BE2C (cell line): Measurements from ENCODE around the gene PCCA.

ENCODE experiments used
- DNase-seq: peaks from one replicate; pipeline ENCODE4 v3.0.0-alpha.2; 2020
- H3K27me3 ChIP-seq: fragments of 250-450 bp; sonication (Bioruptor Pico); 2 replicates; pipeline ENCODE4 v1.5.1; 2020; ENCODE audit warnings: mild to moderate bottlenecking
- H3K36me3 ChIP-seq: fragments of 250-450 bp; sonication (Bioruptor Pico); 2 replicates; pipeline ENCODE4 v1.5.1; 2020; ENCODE audit warnings: mild to moderate bottlenecking
- H3K4me1 ChIP-seq: fragments of 250-450 bp; sonication (Bioruptor Pico); 2 replicates; pipeline ENCODE4 v1.5.1; 2020
- H3K4me3 ChIP-seq: 2 replicates; pipeline ENCODE4 v1.5.1; 2011; ENCODE audit warnings: low read depth, low read length
- H3K9me3 ChIP-seq: fragments of 250-450 bp; sonication (Bioruptor Pico); 2 replicates; pipeline ENCODE4 v1.5.1; 2020
- TF ChIP-seq, protein P1 (sequence below): IDR thresholded peaks from 2 replicates; pipeline ENCODE4 v1.5.1; 2012; ENCODE audit warnings: mild to moderate bottlenecking, low read depth, low read length

Gene PCCA

DNA sequence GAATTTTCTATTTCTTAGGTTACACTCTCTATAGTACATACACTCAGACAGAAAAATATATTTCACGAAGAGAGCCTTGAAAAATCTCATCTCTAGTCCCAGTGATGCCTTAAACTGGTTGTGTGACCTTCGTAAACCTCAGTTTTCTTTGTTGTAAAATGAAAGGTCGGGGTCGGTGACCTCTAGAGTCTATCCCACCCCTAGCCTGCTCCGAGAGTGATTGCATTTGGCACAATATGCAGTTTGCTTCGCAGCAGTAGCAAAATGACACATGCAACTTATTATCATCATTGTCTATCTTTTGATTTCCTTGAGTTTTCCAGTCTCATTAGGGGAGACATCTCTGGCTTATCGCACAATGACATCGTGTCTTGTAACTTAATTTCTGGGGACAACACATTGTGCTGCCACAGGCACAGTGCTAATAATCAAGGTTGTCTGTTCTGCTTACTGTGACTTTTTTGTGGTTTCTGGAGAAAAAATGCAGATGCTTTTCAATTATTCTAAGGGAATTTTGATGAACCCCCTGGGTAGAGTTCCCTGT, 384.7 kb downstream of the PCCA start:
- Histone ChIP-seq H3K4me3 (no peak overlapping the region), H3K36me3 (no peaks in the 10 kb centered on the region), H3K9me3 (no peaks in the 10 kb centered on the region), H3K27me3 (no peaks in the 10 kb centered on the region), H3K4me1 (peaks cover 10% of the 10 kb centered on the region)
- DNase-seq, result no peak
- TF ChIP-seq, protein P1, sequence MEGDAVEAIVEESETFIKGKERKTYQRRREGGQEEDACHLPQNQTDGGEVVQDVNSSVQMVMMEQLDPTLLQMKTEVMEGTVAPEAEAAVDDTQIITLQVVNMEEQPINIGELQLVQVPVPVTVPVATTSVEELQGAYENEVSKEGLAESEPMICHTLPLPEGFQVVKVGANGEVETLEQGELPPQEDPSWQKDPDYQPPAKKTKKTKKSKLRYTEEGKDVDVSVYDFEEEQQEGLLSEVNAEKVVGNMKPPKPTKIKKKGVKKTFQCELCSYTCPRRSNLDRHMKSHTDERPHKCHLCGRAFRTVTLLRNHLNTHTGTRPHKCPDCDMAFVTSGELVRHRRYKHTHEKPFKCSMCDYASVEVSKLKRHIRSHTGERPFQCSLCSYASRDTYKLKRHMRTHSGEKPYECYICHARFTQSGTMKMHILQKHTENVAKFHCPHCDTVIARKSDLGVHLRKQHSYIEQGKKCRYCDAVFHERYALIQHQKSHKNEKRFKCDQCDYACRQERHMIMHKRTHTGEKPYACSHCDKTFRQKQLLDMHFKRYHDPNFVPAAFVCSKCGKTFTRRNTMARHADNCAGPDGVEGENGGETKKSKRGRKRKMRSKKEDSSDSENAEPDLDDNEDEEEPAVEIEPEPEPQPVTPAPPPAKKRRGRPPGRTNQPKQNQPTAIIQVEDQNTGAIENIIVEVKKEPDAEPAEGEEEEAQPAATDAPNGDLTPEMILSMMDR, result no peak

DNA sequence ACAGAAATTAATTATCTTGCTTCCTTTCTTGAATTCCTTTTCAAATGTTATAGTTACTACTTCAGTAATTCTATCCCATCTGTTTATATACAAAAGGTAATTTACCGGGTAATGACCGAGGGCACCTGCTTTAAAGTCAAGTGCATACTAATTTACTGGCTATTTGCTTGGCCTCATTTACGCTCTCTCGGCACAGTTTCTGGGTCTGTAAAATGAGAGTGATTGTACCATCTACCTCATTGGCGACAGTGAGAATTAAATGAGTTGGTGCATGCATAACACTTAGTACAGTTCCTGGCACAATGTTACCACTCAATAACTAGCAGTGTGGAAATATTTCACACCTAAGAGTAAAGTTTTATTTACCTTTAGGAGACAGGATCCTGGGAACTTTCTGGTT, 388.1 kb downstream of the PCCA start:
- no peak for DNase-seq
- Histone ChIP-seq H3K27me3 (no peaks in the 10 kb centered on the region), H3K36me3 (no peaks in the 10 kb centered on the region), H3K4me3 (no peak overlapping the region), H3K4me1 (peaks cover 10% of the 10 kb centered on the region), H3K9me3 (no peaks in the 10 kb centered on the region)
- TF ChIP-seq, protein P1, result no peak

DNA sequence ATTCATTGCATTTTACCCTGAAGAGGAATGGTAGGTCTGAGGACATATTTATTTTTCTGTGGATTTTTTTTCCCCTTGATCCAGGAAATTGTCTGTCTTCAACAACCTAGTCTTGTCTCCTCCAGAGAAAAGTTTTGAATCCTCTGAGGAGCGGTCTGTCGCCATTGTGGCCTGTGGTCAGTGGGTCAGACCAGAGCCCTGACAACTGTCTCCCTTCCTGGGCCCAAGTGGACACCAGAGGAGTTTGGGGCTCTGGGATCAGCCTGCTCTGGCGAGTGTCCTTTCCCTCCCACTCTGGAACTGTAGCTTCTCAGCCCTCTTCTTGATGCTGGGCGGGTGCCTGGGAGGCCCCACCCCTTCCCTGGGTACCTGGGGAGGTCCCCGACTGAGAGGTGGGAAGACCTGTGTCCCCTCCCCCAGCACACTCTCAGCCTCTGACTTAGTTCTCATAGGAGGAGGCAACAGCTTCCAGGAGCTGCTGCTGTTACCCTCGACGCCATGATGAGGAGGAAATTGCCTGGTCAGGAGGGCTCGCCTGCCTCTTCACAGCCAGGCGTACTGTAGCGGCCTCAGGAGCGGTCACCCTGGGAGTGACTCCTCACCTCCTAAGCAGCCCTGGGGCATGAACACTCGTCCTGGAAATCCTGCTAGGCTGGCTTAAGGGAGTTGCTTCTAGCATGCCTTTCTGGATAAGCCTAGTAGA, 389.4 kb downstream of the PCCA start:
- H3K9me3 ChIP-seq, result no peaks in the 10 kb centered on the region
- no peaks in the 10 kb centered on the region for H3K36me3 ChIP-seq
- peaks cover 6% of the 10 kb centered on the region for H3K4me1 ChIP-seq
- no peaks in the 10 kb centered on the region for H3K27me3 ChIP-seq
- DNase-seq, result no peak
- TF ChIP-seq, protein P1, result no peak
- no peak overlapping the region for H3K4me3 ChIP-seq

DNA sequence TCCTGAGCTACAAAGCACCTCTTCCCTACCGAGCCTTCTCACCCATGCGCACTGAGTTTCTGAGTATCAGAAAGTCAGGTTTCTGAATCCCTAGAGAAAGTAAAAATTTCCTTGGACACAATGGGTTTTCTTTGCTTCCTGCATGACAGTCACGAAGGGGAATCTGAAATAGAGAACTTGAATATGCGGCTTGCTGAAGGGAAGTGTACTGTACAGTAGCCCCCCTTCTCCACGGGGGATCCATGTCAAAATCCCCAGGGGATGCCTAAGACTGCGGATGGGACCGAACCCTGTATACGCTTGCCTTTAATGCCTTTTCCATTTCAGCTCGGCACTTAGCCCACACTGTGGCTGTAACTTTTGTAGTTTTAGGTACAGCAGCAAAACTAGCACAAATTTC, 391.8 kb downstream of the PCCA start:
- Histone ChIP-seq H3K9me3 (no peaks in the 10 kb centered on the region), H3K4me3 (no peak overlapping the region), H3K36me3 (no peaks in the 10 kb centered on the region), H3K27me3 (no peaks in the 10 kb centered on the region), H3K4me1 (no peaks in the 10 kb centered on the region)
- no peak for DNase-seq
- TF ChIP-seq, protein P1, result no peak

DNA sequence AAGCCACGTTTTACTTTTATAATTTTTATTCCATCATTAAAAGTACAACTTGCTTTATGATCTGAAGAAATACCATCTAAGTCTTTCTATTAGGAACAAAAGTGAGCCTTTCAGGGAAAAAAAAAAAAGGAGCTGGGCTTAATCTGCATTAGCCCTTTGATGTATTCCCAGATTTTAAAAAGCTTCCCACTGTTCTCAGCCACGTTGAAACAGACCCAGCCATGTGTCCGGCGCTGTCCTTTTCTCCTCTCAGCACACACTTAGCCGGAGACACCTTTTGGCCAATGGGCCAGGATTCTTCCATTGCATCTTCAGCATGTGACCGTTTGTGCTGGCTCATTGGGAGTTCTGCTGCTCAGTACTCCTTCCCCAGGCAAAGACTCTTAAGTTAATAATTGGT, 394.2 kb downstream of the PCCA start:
- no peaks in the 10 kb centered on the region for H3K27me3 ChIP-seq
- no peaks in the 10 kb centered on the region for H3K9me3 ChIP-seq
- no peak overlapping the region for H3K4me3 ChIP-seq
- DNase-seq, result no peak
- no peaks in the 10 kb centered on the region for H3K36me3 ChIP-seq
- TF ChIP-seq, protein P1, result no peak
- no peaks in the 10 kb centered on the region for H3K4me1 ChIP-seq

DNA sequence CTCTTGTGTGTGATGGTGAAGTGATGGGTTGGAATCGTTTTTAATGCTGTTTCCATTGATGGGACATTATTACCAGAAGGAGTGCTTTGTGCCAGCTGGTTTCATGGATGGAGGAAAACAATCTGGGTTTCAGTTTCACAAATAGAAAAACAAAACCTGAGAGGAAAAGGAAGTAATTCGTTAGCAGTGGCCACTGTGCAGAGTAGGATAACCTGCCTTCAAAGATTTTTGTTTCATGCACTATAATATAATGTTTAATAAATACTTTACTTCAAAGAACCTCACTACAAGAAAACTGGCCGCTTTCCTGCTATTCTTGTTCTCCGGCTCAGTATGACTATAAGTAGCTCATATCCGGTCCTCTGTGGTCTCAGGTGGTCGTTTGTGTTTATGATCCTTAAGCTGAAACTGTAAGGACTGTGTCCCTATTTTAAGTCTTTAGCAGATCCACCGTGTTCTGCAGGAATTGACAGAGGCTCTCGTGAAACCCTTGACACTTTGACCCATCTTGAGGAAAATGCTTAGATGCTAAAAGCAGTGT, 395.0 kb downstream of the PCCA start:
- Histone ChIP-seq H3K4me1 (no peaks in the 10 kb centered on the region), H3K9me3 (no peaks in the 10 kb centered on the region), H3K4me3 (no peak overlapping the region), H3K27me3 (no peaks in the 10 kb centered on the region), H3K36me3 (no peaks in the 10 kb centered on the region)
- no peak for DNase-seq
- TF ChIP-seq, protein P1, result no peak
